GM12891 (cell line): ENCODE results near the gene GPR55.

Experiments
- DNase-seq: peaks from one replicate; pipeline ENCODE4 v3.0.0; 2011; ENCODE audit warnings: low spot score; ENCODE audit not compliant: insufficient read length
- FAIRE-seq: peaks from 2 replicates; lab custom pipeline; 2011; peaks lifted over from hg19 to GRCh38; lab: Jason Lieb, UNC
- PAX5 ChIP-seq: IDR thresholded peaks from 2 replicates; pipeline ENCODE4 v1.6.1; 2011; ENCODE audit warnings: low read length, moderate library complexity, mild to moderate bottlenecking; ENCODE audit not compliant: insufficient read depth, severe bottlenecking
- POLR2A ChIP-seq: IDR thresholded peaks from 2 replicates; pipeline ENCODE4 v1.6.1; 2011; ENCODE audit warnings: low read depth, low read length, control low read depth
- POLR2AphosphoS5 ChIP-seq: IDR thresholded peaks from 2 replicates; pipeline ENCODE4 v1.6.1; 2011; ENCODE audit warnings: low read depth, low read length, control low read depth
- POU2F2 ChIP-seq: IDR thresholded peaks from 2 replicates; pipeline ENCODE4 v1.6.1; 2011; ENCODE audit warnings: low read depth, mild to moderate bottlenecking, control low read depth, low read length, moderate library complexity
- SPI1 ChIP-seq: IDR thresholded peaks from 2 replicates; pipeline ENCODE4 v1.6.1; 2011; ENCODE audit warnings: low read depth, low read length, control low read depth
- TAF1 ChIP-seq: IDR thresholded peaks from 2 replicates; pipeline ENCODE4 v1.6.1; 2011; ENCODE audit warnings: low read depth, low read length, control low read depth

GPR55 gene

GRCh38 chr2:230912724-230913123, 12.3 kb downstream of the GPR55 start:
- FAIRE-seq (no peak), DNase-seq (no peak)
- TF ChIP-seq POU2F2 (no peak), SPI1 (no peak), POLR2A (no peak), PAX5 (no peak), TAF1 (no peak), POLR2AphosphoS5 (no peak)

DNA sequence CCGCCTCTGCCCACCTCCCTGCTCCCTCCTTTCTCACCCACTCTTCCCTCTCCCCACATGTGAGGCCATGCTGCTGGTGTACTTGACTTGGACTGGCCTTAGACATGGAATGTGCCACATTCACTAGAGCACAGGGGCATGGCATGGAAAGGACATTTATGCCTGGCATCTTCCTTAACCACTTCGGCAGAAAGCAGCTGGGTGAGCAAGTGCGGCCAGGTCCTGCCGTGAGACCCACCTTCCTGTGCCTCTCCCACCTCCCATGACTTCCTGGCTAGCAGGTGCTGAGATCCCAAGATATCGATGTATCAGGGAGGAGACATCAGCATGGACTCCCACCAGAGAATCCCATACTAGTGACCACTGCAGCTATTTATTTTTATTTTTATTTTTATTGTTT, 13.0 kb downstream of the GPR55 start:
- no peak for TF ChIP-seq TAF1
- no peak for TF ChIP-seq PAX5
- no peak for TF ChIP-seq POLR2A
- TF ChIP-seq POU2F2: no peak
- TF ChIP-seq POLR2AphosphoS5: no peak
- no peak for TF ChIP-seq SPI1
- peak; percentile 9 for FAIRE-seq

GRCh38 chr2:230910546-230911177, 14.4 kb downstream of the GPR55 start:
- peak; percentile 20 for FAIRE-seq
- no peak for TF ChIP-seq TAF1
- TF ChIP-seq PAX5: no peak
- TF ChIP-seq POLR2A: no peak
- no peak for TF ChIP-seq SPI1
- no peak for TF ChIP-seq POLR2AphosphoS5
- no peak for TF ChIP-seq POU2F2
- DNase-seq: no peak

More for the DNA sequence above, 13.0 kb downstream of the GPR55 start:
- DNase-seq: no peak

- FAIRE-seq: no peak
- TF ChIP-seq POU2F2 (no peak), TAF1 (no peak), PAX5 (no peak), POLR2A (no peak), POLR2AphosphoS5 (no peak), SPI1 (no peak)
- DNase-seq: no peak
These were observed 15.0 kb downstream of the GPR55 start for GRCh38 chr2:230909841-230910545.

- DNase-seq: no peak
- TF ChIP-seq PAX5 (peak; percentile 50), POLR2A (no peak), POLR2AphosphoS5 (0 out of 2 replicates have a peak, but pooled peaks have one; percentile 13), SPI1 (no peak)
- FAIRE-seq: no peak
These were observed 16.3 kb downstream of the GPR55 start for GRCh38 chr2:230908595-230909191.

GRCh38 chr2:230908092-230908594, 16.9 kb downstream of the GPR55 start:
- TF ChIP-seq TAF1: no peak
- TF ChIP-seq POLR2AphosphoS5: 0 out of 2 replicates have a peak, but pooled peaks have one; percentile 20
- no peak for FAIRE-seq
- no peak for DNase-seq

DNA sequence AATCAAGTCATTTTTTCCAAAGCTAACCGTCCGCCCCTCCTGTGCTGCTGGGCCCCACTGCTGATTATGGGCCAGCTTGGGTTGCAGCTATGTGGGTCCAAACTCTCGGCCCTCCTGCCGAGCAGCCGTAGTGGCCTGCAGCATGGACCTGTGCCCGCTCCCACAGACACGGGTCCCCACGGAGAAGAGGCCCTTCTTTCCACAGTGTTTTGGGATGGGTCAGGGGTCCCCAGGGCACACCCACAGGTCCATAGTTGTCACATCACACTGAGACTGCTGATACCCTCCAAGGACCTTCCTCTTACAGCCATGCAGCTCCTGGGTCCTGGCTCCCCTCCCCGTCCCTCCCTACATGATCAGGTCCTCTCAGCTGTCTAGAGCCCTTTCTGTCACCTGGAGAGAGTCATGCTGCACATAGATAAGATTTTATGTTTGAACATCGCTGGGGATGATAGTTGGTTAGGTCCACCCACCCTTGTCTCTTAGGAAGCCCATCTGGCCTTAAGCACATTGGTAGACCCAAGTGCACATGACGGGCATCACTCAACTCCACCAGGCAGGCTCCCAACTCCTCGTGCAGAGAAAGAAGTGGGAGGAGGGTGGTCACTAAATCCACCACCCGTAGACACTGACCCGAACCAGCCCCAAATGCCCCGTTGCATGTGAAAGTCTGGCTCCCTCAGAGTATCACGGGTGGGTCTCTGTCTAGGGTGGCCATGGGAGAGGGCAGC, 17.5 kb downstream of the GPR55 start:
- no peak for DNase-seq

GRCh38 chr2:230906471-230907230, 18.4 kb downstream of the GPR55 start:
- DNase-seq: no peak
- FAIRE-seq: no peak
- no peak for TF ChIP-seq SPI1
- TF ChIP-seq POLR2A: 0 out of 2 replicates have a peak, but pooled peaks have one; percentile 4
- TF ChIP-seq POLR2AphosphoS5: no peak

More for the DNA sequence above, 17.5 kb downstream of the GPR55 start:
- FAIRE-seq: no peak
- no peak for TF ChIP-seq POU2F2
- TF ChIP-seq POLR2A: no peak
- no peak for TF ChIP-seq TAF1
- no peak for TF ChIP-seq POLR2AphosphoS5
- TF ChIP-seq PAX5: no peak
